A549 (cell line): ENCODE data around the gene L3MBTL4.

Experiments used
- CBX2 ChIP-seq: fragments of 200-600 bp; sonication (generic); IDR thresholded peaks from 2 replicates; pipeline ENCODE4 v1.6.1; 2016; ENCODE audit warnings: low read depth, mild to moderate bottlenecking, borderline replicate concordance
- CHD2 ChIP-seq: fragments of 150-350 bp; IDR thresholded peaks from 2 replicates; pipeline ENCODE4 v1.6.1; 2014; ENCODE audit warnings: low read length; ENCODE audit not compliant: partially characterized antibody
- EP300 ChIP-seq, 2 experiments: fragments of >200 bp; sonication (Bioruptor Twin); formaldehyde crosslinking; IDR thresholded peaks; 2 replicates in 1 of 2; 3 replicates in 1 of 2; pipeline ENCODE4 v1.6.1; 2016 to 2017
- ESRRA ChIP-seq: fragments of 150-350 bp; IDR thresholded peaks from 2 replicates; pipeline ENCODE4 v1.6.1; 2014; ENCODE audit warnings: mild to moderate bottlenecking, low read length, borderline replicate concordance
- HOXB5 ChIP-seq: fragments of 250-450 bp; sonication (Bioruptor Pico); IDR thresholded peaks from 2 replicates; pipeline ENCODE4 v1.5.0; 2020; ENCODE audit warnings: mild to moderate bottlenecking, moderate library complexity
- MYC ChIP-seq: IDR thresholded peaks from 2 replicates; pipeline ENCODE4 v1.6.1; 2012; ENCODE audit warnings: mild to moderate bottlenecking, inconsistent platforms, low read length, improper control_type of control experiment, borderline replicate concordance
- NFE2L2 ChIP-seq: fragments of 150-350 bp; conservative IDR thresholded peaks from 2 replicates; pipeline ENCODE4 v1.6.1; 2014; ENCODE audit warnings: low read length
- NR3C1 ChIP-seq: fragments of >200 bp; sonication (Bioruptor Twin); formaldehyde crosslinking; IDR thresholded peaks from 3 replicates; pipeline ENCODE4 v1.6.1; 2017
- TF ChIP-seq, protein P1 (sequence below): fragments of >200 bp; sonication (Bioruptor Twin); formaldehyde crosslinking; IDR thresholded peaks from 3 replicates; pipeline ENCODE4 v1.5.1; 2016
- TF ChIP-seq, protein P2 (sequence below): IDR thresholded peaks from 2 replicates; pipeline ENCODE4 v1.6.1; 2012

DNA sequence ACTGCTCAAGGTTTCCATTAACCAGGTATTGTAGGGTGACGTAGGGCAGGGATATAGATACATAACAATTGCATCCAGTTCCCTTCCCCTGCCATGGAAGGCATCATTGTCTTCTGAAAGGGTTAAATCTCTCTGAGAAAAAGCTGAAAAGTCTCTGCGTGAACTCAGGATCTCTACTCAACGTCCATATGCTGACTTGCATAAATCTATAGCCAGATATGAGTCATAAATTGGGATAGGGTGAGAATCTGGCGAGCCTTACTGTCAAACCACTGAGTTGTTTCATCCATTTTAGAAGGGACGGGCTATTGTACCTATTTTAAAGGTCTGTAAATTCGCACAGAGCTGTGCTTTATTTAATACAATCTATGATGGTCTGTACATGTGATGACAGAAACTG lies 258.3 kb downstream of the L3MBTL4 start:
- no peak for TF ChIP-seq MYC
- no peak for TF ChIP-seq HOXB5 (CRISPR knock-in tag)
- TF ChIP-seq EP300 (IDR thresholded peaks at IDR 0.05) = no peak
- TF ChIP-seq, protein P1, sequence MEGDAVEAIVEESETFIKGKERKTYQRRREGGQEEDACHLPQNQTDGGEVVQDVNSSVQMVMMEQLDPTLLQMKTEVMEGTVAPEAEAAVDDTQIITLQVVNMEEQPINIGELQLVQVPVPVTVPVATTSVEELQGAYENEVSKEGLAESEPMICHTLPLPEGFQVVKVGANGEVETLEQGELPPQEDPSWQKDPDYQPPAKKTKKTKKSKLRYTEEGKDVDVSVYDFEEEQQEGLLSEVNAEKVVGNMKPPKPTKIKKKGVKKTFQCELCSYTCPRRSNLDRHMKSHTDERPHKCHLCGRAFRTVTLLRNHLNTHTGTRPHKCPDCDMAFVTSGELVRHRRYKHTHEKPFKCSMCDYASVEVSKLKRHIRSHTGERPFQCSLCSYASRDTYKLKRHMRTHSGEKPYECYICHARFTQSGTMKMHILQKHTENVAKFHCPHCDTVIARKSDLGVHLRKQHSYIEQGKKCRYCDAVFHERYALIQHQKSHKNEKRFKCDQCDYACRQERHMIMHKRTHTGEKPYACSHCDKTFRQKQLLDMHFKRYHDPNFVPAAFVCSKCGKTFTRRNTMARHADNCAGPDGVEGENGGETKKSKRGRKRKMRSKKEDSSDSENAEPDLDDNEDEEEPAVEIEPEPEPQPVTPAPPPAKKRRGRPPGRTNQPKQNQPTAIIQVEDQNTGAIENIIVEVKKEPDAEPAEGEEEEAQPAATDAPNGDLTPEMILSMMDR = no peak
- no peak for TF ChIP-seq NFE2L2
- TF ChIP-seq CBX2 = no peak
- no peak for TF ChIP-seq CHD2
- TF ChIP-seq NR3C1 = no peak
- no peak for TF ChIP-seq ESRRA
- TF ChIP-seq, protein P2, sequence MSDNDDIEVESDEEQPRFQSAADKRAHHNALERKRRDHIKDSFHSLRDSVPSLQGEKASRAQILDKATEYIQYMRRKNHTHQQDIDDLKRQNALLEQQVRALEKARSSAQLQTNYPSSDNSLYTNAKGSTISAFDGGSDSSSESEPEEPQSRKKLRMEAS = no peak
